ENCODE measurements around the gene PDE4A.
"Not testable (repeated sequence)": the region's sequence is repeated elsewhere in the genome, so short reads cannot be mapped to it uniquely, and the experiment has no call there.

Gene PDE4A

DNA sequence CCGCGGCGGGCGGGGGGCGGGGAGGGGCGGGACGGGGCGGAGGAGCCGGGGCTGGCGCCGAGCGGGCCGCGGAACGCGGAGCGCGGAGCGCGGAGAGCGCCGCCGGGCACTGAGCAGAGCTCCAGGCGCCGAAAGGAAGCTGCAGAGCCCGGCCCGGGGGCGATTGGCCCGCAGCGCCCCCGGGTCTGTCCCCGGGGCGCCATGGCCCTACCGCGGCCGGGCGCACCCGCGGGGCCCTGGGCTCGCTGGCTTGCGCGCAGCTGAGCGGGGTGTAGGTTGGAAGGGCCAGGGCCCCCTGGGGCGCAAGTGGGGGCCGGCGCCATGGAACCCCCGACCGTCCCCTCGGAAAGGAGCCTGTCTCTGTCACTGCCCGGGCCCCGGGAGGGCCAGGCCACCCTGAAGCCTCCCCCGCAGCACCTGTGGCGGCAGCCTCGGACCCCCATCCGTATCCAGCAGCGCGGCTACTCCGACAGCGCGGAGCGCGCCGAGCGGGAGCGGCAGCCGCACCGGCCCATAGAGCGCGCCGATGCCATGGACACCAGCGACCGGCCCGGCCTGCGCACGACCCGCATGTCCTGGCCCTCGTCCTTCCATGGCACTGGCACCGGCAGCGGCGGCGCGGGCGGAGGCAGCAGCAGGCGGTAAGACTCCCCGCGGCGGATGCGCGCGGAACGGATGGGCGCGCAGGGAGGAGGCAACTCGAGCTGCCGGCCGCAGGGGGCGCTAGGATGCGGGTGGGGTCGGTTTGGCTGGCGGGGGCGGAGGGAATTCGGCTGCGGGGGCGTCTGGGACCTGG is at the start of gene PDE4A:
Gene PDE4A, plus strand, starts transcription at position 95 of the 796 bp plus-strand sequence. Its CDS starts 227 bp downstream, at position 322.
- peak; percentile 76 for DNase-seq

DNA sequence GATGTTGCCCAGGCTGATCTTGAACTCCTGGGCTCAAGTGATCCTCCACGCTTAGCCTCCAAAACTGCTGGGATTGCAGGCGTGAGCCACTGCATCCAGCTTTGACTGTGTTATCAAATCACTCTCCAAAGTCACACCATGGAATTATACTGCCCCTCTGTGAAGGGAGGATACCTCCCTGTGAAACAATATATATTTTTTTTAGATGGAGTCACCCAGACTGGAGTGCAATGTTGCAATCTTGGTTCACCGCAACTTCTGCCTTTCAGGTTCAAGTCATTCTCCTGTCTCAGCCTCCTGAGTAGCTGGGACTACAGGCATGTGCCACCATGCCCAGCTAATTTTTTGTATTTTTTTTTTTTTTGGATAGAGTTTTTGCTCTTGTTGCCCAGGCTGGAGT is 47.6 kb upstream of the PDE4A start:
- DNase-seq = no peak

- DNase-seq = no peak
Measured at GRCh38 chr19:10374931-10375330, 45.4 kb upstream of the PDE4A start.

DNA sequence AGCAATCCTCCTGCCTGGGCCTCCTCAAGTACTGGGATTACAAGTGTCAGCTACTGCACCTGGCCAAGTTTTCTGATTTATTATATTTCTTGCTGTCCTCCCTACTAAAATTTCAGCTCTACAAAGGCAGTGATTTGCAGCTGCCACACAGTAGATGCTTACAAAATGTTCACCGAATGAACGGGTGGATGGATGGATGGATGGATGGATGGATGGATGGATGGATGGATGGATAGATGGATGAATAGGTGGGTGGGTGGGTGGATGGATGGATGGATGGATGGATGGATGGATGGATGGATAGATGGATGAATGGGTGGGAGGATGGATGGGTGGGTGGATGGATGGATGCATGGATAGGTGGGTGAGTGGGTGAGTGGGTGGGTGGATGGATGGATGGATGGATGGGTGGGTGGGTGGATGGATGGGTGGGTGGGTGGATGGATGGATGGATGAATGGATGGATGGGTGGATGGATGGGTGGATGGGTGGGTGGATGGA is 43.1 kb upstream of the PDE4A start:
- not testable (repeated sequence) for DNase-seq

GRCh38 chr19:10378124-10378523 is 42.2 kb upstream of the PDE4A start:
- DNase-seq = no peak

GRCh38 chr19:10379880-10380312 is 40.4 kb upstream of the PDE4A start:
- DNase-seq = no peak

- peak; percentile 98 for DNase-seq
Measured at GRCh38 chr19:10380313-10381102, 39.8 kb upstream of the PDE4A start, which contains the start of gene TYK2. Gene TYK2 (minus strand): TSS chr19:10380572. CDS start chr19:10378406, 2,166 bp downstream.

- not testable (repeated sequence) for DNase-seq
Measured at GRCh38 chr19:10383223-10383499, 37.2 kb upstream of the PDE4A start.

DNA sequence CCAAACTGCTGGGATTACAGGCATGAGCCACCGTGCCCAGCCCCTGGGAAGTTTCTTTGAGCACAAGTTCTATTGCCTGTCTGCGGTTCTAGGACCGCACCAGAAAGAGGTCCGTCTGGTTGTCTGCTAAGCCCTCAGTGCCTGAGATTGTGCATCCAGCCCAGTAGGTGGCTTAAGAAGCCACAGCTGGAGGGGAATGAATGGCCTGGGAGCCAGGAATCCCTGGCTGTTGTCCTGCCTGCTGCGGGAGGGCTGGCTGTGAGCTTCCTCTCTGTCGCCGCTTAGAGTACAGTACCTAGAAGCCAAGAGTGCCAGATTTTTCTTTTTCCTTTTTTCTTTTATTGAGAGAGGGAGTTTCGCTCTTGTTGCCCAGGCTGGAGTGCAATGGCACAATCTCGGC is 35.8 kb upstream of the PDE4A start:
- no peak for DNase-seq

DNA sequence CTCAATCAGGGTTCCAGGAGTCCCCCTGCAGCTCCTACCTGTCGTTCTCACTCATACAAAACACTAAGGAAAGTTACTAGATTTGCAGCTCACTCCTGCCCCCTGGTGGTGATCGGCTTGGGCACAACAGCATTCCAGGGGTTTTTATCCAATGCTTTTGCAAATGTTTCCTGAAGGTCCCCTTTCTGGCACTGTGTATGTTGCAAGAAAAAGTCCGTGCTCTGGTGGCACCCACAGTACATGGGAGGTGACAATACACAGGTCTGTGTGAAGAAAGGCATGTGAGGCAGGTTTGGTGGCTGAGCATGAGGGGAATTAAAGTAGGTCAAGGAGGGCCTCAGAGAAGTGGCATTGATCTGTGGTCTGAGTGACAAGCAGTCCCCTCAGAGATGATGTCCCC is 31.4 kb upstream of the PDE4A start:
- peak; percentile 74 for DNase-seq

GRCh38 chr19:10389863-10390262 is 30.5 kb upstream of the PDE4A start:
- no peak for DNase-seq

DNA sequence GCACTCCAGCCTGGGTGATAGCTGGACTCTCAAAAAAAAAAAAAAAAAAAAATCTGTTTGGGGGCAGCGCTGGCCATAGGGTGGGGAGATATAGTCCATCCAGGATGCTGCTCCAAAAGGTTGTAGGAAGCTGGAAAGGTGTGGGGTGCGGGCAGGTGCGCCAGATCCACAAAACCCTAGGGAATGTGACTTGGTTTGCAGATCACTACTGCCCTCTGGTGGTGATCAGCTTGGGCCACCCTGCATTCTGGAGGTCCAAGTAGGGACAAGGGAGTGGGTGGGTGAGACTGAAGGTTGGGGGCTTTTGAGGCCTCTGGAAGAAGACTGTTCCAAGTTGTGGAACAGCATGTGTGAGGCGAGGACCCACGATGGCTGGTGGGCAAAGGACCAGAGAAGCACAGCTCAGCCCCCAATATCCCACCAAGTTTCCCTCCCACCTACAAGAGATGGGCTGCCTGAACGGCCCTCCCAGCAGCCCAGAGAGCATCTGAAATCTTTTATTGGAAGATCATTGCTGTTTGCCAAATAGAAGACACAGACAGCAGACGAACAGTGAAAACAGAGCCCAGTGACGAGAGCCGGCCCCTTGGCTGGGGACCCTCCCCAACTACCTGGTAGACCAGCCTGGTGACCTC is 29.6 kb upstream of the PDE4A start:
- peak; percentile 70 for DNase-seq

DNA sequence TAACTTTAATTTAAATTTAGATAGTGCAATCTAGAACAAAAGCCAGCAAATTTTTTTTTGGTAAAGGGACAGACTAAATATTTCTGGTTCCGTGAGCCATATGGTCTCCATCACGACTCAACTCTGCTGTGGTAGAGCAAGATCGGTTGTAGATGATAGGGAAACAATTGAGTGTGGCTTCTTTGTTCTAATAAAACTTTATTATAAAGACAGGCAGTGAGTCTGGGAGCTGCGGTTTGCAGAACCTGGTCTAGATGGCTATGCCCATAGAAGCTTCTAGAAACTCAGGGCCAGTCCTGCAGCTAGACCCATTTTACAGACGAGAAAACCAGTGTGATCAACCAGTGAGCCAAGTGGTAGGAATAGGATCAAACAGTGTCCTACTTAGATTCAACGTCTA is 28.2 kb upstream of the PDE4A start:
- no peak for DNase-seq

- DNase-seq = no peak
Measured at GRCh38 chr19:10393137-10393536, 27.2 kb upstream of the PDE4A start.

- DNase-seq = no peak
Measured at GRCh38 chr19:10395003-10395402, 25.3 kb upstream of the PDE4A start.

DNA sequence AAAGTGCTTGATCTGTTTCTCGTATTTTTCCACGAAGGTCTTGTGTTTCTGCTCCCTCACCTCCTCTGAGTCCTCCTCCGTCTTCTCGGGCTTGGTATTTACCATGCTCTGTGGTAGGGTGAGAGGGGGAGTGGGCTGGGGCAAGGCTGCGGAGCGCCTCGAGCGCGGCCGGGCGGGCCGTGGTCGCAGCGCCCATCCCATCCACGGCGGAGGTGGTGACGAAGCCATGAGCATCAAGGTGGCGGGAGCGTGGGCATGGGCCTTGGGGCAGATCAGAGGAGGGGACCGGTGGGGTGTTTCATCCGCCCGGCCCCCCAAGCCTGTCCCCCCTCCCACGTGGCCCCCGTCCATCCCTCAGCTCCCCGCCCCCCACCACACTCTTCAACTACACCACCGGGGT is 24.9 kb upstream of the PDE4A start:
- no peak for DNase-seq

- DNase-seq = no peak
Measured at GRCh38 chr19:10395917-10396316, 24.4 kb upstream of the PDE4A start.

GRCh38 chr19:10398819-10399218 is 21.5 kb upstream of the PDE4A start:
- no peak for DNase-seq

- not testable (repeated sequence) for DNase-seq
Measured at GRCh38 chr19:10399340-10399739, 21.0 kb upstream of the PDE4A start.

DNA sequence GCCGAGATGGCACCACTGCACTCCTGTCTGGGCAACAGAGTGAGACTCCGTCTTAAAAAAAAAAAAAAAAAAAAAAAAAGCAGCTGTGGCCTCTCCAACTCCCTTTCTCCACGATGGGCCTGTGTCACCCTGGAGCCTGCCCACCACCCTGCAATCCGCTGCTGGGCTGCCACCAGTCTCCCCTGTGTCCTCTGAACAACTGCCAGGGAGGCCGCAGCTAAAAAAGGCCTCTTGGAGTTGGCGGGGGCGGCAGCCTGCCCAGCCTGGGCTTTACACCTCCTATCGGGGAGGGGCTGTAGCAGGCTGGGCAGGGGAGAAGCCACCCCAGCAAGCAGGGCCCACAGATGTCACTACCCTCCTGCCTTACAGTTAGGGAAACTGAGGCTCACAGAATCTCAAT is 20.5 kb upstream of the PDE4A start:
- DNase-seq = no peak

- no peak for DNase-seq
Measured at GRCh38 chr19:10402441-10403038, 17.8 kb upstream of the PDE4A start.

DNA sequence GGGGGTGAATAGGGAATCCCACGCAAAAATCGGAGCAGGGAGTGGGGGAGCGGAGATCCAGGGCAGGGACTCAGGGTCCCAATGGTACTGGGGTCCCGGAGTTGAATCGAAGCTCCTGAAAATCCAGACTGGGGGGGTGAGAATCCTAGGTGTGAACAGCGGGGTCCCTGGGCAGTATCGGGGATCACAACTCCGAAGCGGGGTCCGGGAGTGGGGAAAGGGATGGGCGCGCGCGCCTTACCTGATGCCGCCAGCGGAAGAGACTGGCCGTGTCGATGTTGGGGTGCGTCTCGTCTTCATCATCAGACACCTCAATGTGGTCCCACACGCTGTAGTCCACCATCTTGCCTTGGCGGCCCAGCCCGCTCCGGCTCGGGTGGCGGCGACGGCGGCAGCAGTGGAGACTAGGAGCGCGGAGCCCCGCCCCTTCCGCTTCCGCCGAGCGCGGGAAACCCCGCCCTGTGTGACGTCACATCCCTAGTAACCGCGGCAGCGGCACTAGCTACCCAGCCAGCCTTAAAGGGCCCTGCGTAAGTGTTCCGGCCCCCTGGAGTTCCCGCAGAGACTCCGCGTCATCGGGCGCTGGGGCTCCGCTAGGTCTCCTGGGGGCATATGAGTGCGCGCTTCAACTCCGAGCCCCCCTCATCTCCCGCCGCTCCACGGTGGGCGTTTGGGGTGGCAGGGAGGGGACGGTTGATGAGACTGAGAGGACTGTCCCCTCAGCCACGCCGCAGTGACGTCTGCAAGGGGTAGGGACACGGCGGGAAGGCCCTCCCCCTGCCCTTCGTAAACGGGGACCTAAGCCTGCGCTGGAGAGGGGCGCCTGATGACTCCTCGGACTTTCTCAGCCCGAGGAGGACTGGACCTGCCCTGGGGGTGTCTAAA is 17.0 kb upstream of the PDE4A start, which contains the start of gene CDC37:
Gene CDC37, minus strand, starts transcription at position 406 of the 885 bp plus-strand sequence. Its CDS starts 63 bp downstream, at position 343.
- DNase-seq = peak; percentile 98
